Adrenal gland (tissue), 12 donors: ENCODE data around the gene CES2. TPM values are rescaled to one million over a fixed set of nuclear protein-coding genes. Genes with fewer than 3 reads are reported as not detected.
"Not testable (repeated sequence)": the region's sequence is repeated elsewhere in the genome, so short reads cannot be mapped to it uniquely, and the experiment has no call there.

ENCODE experiments used
- DNase-seq, 7 donors: peaks; one replicate each; pipeline ENCODE4 v3.0.0-alpha.2; 2019 to 2020
- H3K27ac ChIP-seq, 5 donors: fragments of 200-600 bp; sonication (generic) in 4 of 5; 1 replicate in 3 of 5; 2 replicates in 2 of 5; pipeline versions ENCODE4 v1.5.1 to v1.8.0; 2016 to 2020; ENCODE audit warnings: mild to moderate bottlenecking in 1 of 5
- H3K27me3 ChIP-seq: fragments of 200-600 bp; 2 replicates; pipeline ENCODE4 v1.8.0; 2021
- H3K36me3 ChIP-seq, 2 donors: fragments of 200-600 bp; replicated peaks in 1 of 2; 1 replicate in 1 of 2; 2 replicates in 1 of 2; pipeline versions ENCODE4 v1.5.1 to v1.8.0; 2018 to 2022
- H3K4me1 ChIP-seq, 2 donors: fragments of 200-600 bp; replicated peaks in 1 of 2; 1 replicate in 1 of 2; 2 replicates in 1 of 2; pipeline versions ENCODE4 v1.5.1 to v1.8.0; 2018 to 2021
- H3K4me3 ChIP-seq, 4 donors: fragments of 200-600 bp; sonication (generic) in 3 of 4; one replicate each; pipeline ENCODE4 v1.5.1; 2016 to 2018
- H3K9me3 ChIP-seq, 3 donors: fragments of 200-600 bp; sonication (generic) in 1 of 3; replicated peaks in 1 of 3; 1 replicate in 2 of 3; 2 replicates in 1 of 3; pipeline versions ENCODE4 v1.5.1 to v1.8.0; 2016 to 2021
- POLR2A ChIP-seq, 2 donors: fragments of 450-650 bp; IDR thresholded peaks; one replicate each; pipeline ENCODE4 v1.6.1; 2017; ENCODE audit warnings: antibody characterized with exemption in 2 of 2, mild to moderate bottlenecking in 2 of 2, moderate library complexity in 1 of 2
- WGBS, 4 donors: extraction: QIAGEN DNeasy Blood & Tissue Kit in 2 of 4; methylation state at CpG; one replicate each; pipeline versions ENCODE4 v1.1.5 to v1.1.7; 2013 to 2017; 5-methylcytosine and 5-hydroxymethylcytosine counted together
- intact Hi-C, 2 donors: fragments of 100-400 bp; cut with DNase I; formaldehyde crosslinking; loops; one replicate each; pipeline versions ENCODE4 v1.14.1 to v1.15.0; 2022 to 2023
- polyA plus RNA-seq, 3 donors: library from polyadenylated mRNA; stranded (reverse); fragments of 200-250 nt in 2 of 3; fragments of 350-450 nt in 1 of 3; fragmentation: Illumina TruSeq in 1 of 3; extraction: RNeasy Lipid Tissue Mini Kit (QIAGEN cat#74804) in 1 of 3; gene quantifications; one replicate each; pipeline ENCODE4 v1.2.3, GENCODE V29; 2013 to 2014
- total RNA-seq, 9 donors: library from RNA; depleted of rRNA in 4 of 9; stranded (reverse); fragments of >200 nt in 4 of 9; fragments of 120-200 nt in 1 of 9; fragmentation: NEBNext Ultra II Directional in 1 of 9; extraction: Animal tissue kit (Norgen Biotek cat#: 25700) in 1 of 9; gene quantifications; one replicate each; pipeline versions ENCODE4 v1.1.0 to v1.2.4, GENCODE V29; 2013 to 2023
- TF ChIP-seq, protein P1 (sequence below), 6 experiments: fragments of 450-650 bp in 4 of 6; fragments of 200-600 bp in 2 of 6; sonication (generic) in 1 of 6; IDR thresholded peaks; 1 replicate in 5 of 6; 2 replicates in 1 of 6; pipeline versions ENCODE4 v1.5.1 to v1.8.0; 2016 to 2021; ENCODE audit warnings: antibody characterized with exemption in 6 of 6, mild to moderate bottlenecking in 2 of 6, moderate library complexity in 1 of 6
- donor health status: healthy with polysubstance abuse.
- donor health status: Bipolar disorder and iron deficiency.
- donor health status: DM: yes; HTN: yes; CAD: no.
- donor health status: DM: no; HTN: no; CAD: no.
- donor health status: DM: no; HTN: no; CAD: no.
- donor health status: DM: yes; HTN: yes; CAD: no.

The CES2 gene
- total and polyA plus RNA-seq, 12 donors = 25.6 to 133 (median 85.3) TPM

DNA sequence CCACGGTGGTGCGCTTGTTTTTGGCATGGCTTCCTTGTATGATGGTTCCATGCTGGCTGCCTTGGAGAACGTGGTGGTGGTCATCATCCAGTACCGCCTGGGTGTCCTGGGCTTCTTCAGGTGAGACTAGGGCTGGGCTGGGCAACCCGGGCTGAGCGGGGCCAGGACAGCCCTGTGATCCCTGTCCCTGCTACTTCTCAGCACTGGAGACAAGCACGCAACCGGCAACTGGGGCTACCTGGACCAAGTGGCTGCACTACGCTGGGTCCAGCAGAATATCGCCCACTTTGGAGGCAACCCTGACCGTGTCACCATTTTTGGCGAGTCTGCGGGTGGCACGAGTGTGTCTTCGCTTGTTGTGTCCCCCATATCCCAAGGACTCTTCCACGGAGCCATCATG lies 4.9 kb downstream of the CES2 start:
- intact Hi-C loops = loop anchor here in 1 of 2 donors (5.0 kb wide), 1 partner anchor 43 kb away; no protein-coding TSS in a partner anchor
- H3K9me3 ChIP-seq = no peaks in the 10 kb centered on the region
- WGBS, 4 donors = 90 to 92% (median 92%) methylated on average over 11 to 16 of the region's 16 CpGs
- no peaks in the 10 kb centered on the region for H3K27me3 ChIP-seq
- peaks cover 13 to 27% of the 10 kb centered on the region in 2 donors for H3K4me1 ChIP-seq
- no peak overlapping the region for H3K27ac ChIP-seq
- no peak for DNase-seq
- TF ChIP-seq POLR2A (IDR thresholded peaks at IDR 0.05) = no peak
- TF ChIP-seq, protein P1, sequence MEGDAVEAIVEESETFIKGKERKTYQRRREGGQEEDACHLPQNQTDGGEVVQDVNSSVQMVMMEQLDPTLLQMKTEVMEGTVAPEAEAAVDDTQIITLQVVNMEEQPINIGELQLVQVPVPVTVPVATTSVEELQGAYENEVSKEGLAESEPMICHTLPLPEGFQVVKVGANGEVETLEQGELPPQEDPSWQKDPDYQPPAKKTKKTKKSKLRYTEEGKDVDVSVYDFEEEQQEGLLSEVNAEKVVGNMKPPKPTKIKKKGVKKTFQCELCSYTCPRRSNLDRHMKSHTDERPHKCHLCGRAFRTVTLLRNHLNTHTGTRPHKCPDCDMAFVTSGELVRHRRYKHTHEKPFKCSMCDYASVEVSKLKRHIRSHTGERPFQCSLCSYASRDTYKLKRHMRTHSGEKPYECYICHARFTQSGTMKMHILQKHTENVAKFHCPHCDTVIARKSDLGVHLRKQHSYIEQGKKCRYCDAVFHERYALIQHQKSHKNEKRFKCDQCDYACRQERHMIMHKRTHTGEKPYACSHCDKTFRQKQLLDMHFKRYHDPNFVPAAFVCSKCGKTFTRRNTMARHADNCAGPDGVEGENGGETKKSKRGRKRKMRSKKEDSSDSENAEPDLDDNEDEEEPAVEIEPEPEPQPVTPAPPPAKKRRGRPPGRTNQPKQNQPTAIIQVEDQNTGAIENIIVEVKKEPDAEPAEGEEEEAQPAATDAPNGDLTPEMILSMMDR (IDR thresholded peaks at IDR 0.05) = no peak
- peaks cover 0 to 68% of the 10 kb centered on the region in 2 donors for H3K36me3 ChIP-seq
- no peak overlapping the region for H3K4me3 ChIP-seq

DNA sequence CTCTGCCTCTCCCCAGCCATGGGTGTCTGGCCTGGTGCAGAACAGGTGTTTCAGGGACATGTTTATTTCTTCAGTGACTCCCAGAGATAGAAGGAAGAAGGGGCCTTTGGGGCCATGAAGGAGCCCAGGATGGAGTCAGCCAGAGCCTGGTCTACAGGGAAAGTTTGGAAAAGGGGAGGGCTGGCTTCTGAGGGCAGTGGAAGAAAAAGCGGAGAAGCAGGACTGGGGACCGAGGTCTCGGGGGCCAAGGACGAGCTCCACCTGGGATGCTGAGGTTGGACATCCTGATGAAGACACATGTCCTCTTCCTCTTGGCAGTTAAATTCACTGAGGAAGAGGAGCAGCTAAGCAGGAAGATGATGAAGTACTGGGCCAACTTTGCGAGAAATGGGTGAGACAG lies 7.7 kb downstream of the CES2 start:
- DNase-seq = no peak
- 86 to 96% (median 92%) methylated on average over 5 of the region's 5 CpGs for WGBS, 4 donors
- H3K27me3 ChIP-seq = no peaks in the 10 kb centered on the region
- H3K36me3 ChIP-seq = peaks cover 0 to 60% of the 10 kb centered on the region in 2 donors
- no peak for TF ChIP-seq POLR2A (IDR thresholded peaks at IDR 0.05)
- TF ChIP-seq, protein P1 (IDR thresholded peaks at IDR 0.05) = no peak
- intact Hi-C loops = loop anchor here in 1 of 2 donors (5.0 kb wide), 1 partner anchor 46 kb away; no protein-coding TSS in a partner anchor
- no peak overlapping the region for H3K27ac ChIP-seq
- H3K4me1 ChIP-seq = peaks cover 5% of the 10 kb centered on the region in 2 donors
- no peaks in the 10 kb centered on the region for H3K9me3 ChIP-seq
- no peak overlapping the region for H3K4me3 ChIP-seq

DNA sequence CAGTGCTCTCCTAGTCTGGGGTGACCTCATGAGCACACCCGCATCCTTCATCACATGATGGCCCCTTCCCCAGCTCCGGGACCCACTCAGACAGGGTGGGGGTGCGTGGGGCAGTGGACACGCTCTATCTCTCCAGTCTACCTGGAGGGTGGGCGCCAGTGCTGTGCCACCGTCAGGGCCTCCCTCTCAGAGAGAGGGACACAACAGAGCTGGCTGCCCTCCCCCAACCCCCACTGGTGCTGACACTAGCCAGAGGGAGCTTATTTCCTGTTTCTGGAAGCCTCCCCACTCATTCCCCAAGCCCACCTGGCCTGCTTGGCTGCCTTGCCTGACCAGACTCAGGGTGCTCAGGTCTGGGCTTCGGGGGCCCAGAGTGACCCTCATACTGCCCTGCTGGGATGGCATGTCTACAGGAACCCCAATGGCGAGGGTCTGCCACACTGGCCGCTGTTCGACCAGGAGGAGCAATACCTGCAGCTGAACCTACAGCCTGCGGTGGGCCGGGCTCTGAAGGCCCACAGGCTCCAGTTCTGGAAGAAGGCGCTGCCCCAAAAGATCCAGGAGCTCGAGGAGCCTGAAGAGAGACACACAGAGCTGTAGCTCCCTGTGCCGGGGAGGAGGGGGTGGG lies 8.2 kb downstream of the CES2 start:
- H3K27ac ChIP-seq = no peak overlapping the region
- H3K4me1 ChIP-seq = peaks cover 5% of the 10 kb centered on the region in 2 donors
- 87 to 94% (median 92%) methylated on average over 4 to 15 of the region's 15 CpGs for WGBS, 4 donors
- intact Hi-C loops = loop anchor here in 1 of 2 donors (5.0 kb wide), 1 partner anchor 46 kb away; no protein-coding TSS in a partner anchor
- peaks cover 0 to 55% of the 10 kb centered on the region in 2 donors for H3K36me3 ChIP-seq
- H3K27me3 ChIP-seq = no peaks in the 10 kb centered on the region
- TF ChIP-seq POLR2A (IDR thresholded peaks at IDR 0.05) = no peak
- TF ChIP-seq, protein P1 (IDR thresholded peaks at IDR 0.05) = no peak
- no peak overlapping the region for H3K4me3 ChIP-seq
- no peak for DNase-seq
- H3K9me3 ChIP-seq = no peaks in the 10 kb centered on the region

DNA sequence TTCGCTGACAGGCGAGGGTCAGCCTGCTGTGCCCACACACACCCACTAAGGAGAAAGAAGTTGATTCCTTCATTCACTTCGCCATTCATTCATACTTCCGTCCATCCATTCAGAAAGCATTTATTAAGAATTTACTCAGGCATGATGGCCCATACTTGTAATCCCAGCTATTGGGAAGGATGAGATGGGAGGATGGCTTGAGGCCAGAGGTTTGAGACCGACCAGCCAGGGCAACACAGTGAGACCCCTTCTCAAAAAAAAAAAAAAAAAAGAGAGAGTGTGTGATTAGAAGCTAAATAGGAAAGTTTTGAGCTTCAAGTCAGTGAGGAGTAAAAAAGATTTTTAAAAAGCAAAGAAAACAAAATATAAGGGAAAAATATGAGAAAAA lies 8.7 kb downstream of the CES2 start:
- H3K4me3 ChIP-seq = no peak overlapping the region
- TF ChIP-seq, protein P1 (IDR thresholded peaks at IDR 0.05) = no peak
- intact Hi-C loops = loop anchor here in 1 of 2 donors (5.0 kb wide), 1 partner anchor 47 kb away; no protein-coding TSS in a partner anchor
- peaks cover 0 to 50% of the 10 kb centered on the region in 2 donors for H3K36me3 ChIP-seq
- no peak for DNase-seq
- no peak overlapping the region for H3K27ac ChIP-seq
- H3K27me3 ChIP-seq = no peaks in the 10 kb centered on the region
- H3K9me3 ChIP-seq = no peaks in the 10 kb centered on the region
- H3K4me1 ChIP-seq = peaks cover 5% of the 10 kb centered on the region in 2 donors
- WGBS, 4 donors = 80 to 95% (median 90%) methylated on average over 5 of the region's 5 CpGs

DNA sequence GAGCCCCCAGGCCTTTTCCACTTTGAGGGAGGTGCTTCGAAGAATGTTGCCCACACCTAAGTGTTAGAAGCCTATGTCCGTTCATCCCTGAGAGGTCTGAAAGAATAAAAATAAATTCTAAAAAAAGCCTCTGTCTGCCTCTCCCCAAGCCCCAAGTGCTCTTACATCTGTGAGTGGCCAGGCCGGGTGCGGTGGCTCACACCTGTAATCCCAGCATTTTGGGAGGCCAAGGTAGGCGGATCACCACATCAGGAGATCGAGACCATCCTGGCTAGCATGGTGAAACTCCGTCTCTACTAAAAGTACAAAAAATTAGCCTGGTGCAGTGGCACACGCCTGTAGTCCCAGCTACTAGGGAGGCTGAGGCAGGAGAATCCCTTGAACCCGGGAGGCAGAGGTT lies 9.7 kb downstream of the CES2 start:
- not testable (repeated sequence) for H3K4me1 ChIP-seq, H3K27me3 ChIP-seq, H3K9me3 ChIP-seq, H3K4me3 ChIP-seq, H3K27ac ChIP-seq, DNase-seq
- peaks cover 0 to 43% of the 10 kb centered on the region in 2 donors for H3K36me3 ChIP-seq
- WGBS, 4 donors = 82 to 89% (median 85%) methylated on average over 9 of the region's 9 CpGs
- intact Hi-C loops = loop anchor here in 1 of 2 donors (5.0 kb wide), 1 partner anchor 48 kb away; no protein-coding TSS in a partner anchor
